Pancreas (tissue), 10 donors: Measurements from ENCODE around the gene TMEM167A. TPM values are rescaled to one million over a fixed set of nuclear protein-coding genes. Genes with fewer than 3 reads are reported as not detected.

Source experiments
- ATAC-seq, 4 donors: fragments of 200-7000 bp; cut with Tn5 transposase; one replicate each; pipeline versions ENCODE4 v1.8.0 to v1.9.1; 2020; ENCODE audit warnings: mild to moderate bottlenecking in 4 of 4, moderate library complexity in 4 of 4
- DNase-seq, 6 donors: peaks; one replicate each; pipeline ENCODE4 v3.0.0-alpha.2; 2020
- FAIRE-seq: peaks from 2 replicates; lab custom pipeline; 2012; peaks lifted over from hg19 to GRCh38; lab: Jason Lieb, UNC
- H3K27ac ChIP-seq, 4 donors: fragments of 200-600 bp; sonication (generic); 1 replicate in 3 of 4; 2 replicates in 1 of 4; pipeline versions ENCODE4 v1.5.0 to v1.8.0; 2020
- H3K27me3 ChIP-seq, 4 donors: fragments of 200-600 bp; one replicate each; pipeline ENCODE4 v1.8.0; 2021
- H3K36me3 ChIP-seq, 3 donors: fragments of 200-600 bp; sonication (generic) in 1 of 3; one replicate each; pipeline versions ENCODE4 v1.5.0 to v1.8.0; 2020 to 2021
- H3K4me1 ChIP-seq, 3 donors: fragments of 200-600 bp; one replicate each; pipeline ENCODE4 v1.8.0; 2021
- H3K4me3 ChIP-seq, 4 donors: fragments of 200-600 bp; sonication (generic) in 2 of 4; one replicate each; pipeline versions ENCODE4 v1.5.0 to v1.8.0; 2020 to 2021
- H3K9me3 ChIP-seq, 4 donors: fragments of 200-600 bp; one replicate each; pipeline ENCODE4 v1.8.0; 2021
- WGBS, 2 donors: extraction: QIAGEN DNeasy Blood & Tissue Kit; methylation state at CpG; one replicate each; pipeline ENCODE4 v1.1.7; 2013; 5-methylcytosine and 5-hydroxymethylcytosine counted together
- intact Hi-C, 3 donors: fragments of 100-400 bp; cut with DNase I; formaldehyde crosslinking; loops; one replicate each; pipeline versions ENCODE4 v1.11.1 to v1.14.2; 2022
- polyA plus RNA-seq, 2 donors: library from polyadenylated mRNA; stranded (reverse); fragments of 200-250 nt; gene quantifications; one replicate each; pipeline ENCODE4 v1.2.3, GENCODE V29; 2013
- total RNA-seq, 6 donors: library from RNA; stranded (reverse); fragmentation: NEBNext Ultra II Directional in 4 of 6; extraction: Animal tissue kit (Norgen Biotek cat#: 25700) in 4 of 6; gene quantifications; one replicate each; pipeline versions ENCODE4 v1.2.1 to v1.2.4, GENCODE V29; 2021 to 2023
- TF ChIP-seq, protein P1 (sequence below), 4 donors: fragments of 200-600 bp; sonication (generic) in 3 of 4; IDR thresholded peaks; one replicate each; pipeline versions ENCODE4 v1.5.0 to v1.8.0; 2021; ENCODE audit warnings: antibody characterized with exemption in 4 of 4
- donor health status: healthy with polysubstance abuse.
- donor health status: DM: no; HTN: no; CAD: no; lungs with moderate emphysema.
- donor health status: DM: no; HTN: no; CAD: no.
- donor health status: control.
- donor health status: control.
- donor health status: Bipolar disorder and iron deficiency.
- donor health status: DM: yes; HTN: yes; CAD: no.
- donor health status: DM: no; HTN: no; CAD: no.
- donor health status: DM: no; HTN: no; CAD: no.
- donor health status: DM: yes; HTN: yes; CAD: no.

TMEM167A gene
- total and polyA plus RNA-seq, 8 donors: 13.3 to 48.5 (median 33.4) TPM

DNA sequence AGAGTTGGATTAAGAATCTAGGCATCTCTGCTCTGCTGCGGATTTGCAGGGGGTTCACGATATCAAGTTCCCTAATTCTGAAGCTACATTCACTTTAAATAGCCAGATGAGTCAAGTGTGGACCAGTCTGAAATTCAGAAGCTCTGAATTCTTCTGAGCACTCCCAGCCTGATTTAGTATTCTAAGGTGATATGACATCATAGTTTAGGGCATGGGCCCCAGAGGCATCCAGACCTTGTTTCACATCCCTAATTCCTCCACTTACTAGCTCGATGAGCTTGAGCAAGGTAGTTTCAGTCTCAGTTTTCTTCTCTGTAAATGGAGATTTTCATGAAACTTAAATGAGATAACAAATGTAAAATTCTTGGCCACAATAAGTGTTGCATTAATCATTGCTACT lies 65.2 kb downstream of the TMEM167A start:
- Histone ChIP-seq H3K4me3 (no peak overlapping the region), H3K9me3 (no peaks in the 10 kb centered on the region), H3K27me3 (no peaks in the 10 kb centered on the region), H3K36me3 (no peaks in the 10 kb centered on the region), H3K27ac (no peak overlapping the region), H3K4me1 (no peaks in the 10 kb centered on the region)
- TF ChIP-seq, protein P1, sequence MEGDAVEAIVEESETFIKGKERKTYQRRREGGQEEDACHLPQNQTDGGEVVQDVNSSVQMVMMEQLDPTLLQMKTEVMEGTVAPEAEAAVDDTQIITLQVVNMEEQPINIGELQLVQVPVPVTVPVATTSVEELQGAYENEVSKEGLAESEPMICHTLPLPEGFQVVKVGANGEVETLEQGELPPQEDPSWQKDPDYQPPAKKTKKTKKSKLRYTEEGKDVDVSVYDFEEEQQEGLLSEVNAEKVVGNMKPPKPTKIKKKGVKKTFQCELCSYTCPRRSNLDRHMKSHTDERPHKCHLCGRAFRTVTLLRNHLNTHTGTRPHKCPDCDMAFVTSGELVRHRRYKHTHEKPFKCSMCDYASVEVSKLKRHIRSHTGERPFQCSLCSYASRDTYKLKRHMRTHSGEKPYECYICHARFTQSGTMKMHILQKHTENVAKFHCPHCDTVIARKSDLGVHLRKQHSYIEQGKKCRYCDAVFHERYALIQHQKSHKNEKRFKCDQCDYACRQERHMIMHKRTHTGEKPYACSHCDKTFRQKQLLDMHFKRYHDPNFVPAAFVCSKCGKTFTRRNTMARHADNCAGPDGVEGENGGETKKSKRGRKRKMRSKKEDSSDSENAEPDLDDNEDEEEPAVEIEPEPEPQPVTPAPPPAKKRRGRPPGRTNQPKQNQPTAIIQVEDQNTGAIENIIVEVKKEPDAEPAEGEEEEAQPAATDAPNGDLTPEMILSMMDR (IDR thresholded peaks at IDR 0.05): no peak
- 82 to 83% methylated on average over 3 of the region's 3 CpGs for WGBS, 2 donors
- DNase-seq (no peak), ATAC-seq (no peak), FAIRE-seq (no peak)
- intact Hi-C loops: no loop called here

DNA sequence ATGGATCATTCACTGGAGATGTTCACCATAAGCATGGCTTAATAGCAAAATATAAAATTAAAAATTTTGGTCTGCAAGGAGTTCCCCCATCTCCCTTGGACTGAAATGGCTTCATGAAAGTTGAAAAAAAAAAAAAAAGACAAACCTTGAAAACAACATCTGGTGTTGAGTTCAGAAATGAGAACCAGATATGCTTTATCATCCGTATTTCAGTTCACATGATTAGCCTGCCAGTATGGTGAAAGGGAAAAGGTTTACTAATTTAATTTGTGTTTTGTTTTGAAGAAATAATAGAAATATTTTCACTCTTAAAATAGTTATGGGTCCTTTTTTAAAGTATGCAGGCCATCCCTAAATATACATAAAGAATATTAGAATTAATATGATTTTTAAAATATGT lies 67.8 kb downstream of the TMEM167A start:
- Histone ChIP-seq H3K36me3 (no peaks in the 10 kb centered on the region), H3K4me3 (no peak overlapping the region), H3K27me3 (no peaks in the 10 kb centered on the region), H3K4me1 (no peaks in the 10 kb centered on the region), H3K27ac (no peak overlapping the region), H3K9me3 (no peaks in the 10 kb centered on the region)
- FAIRE-seq (no peak), DNase-seq (no peak), ATAC-seq (no peak)
- TF ChIP-seq, protein P1 (IDR thresholded peaks at IDR 0.05): no peak
- intact Hi-C loops: no loop called here
- WGBS, 2 donors: 35 to 40% methylated on average over 1 of the region's 1 CpG

DNA sequence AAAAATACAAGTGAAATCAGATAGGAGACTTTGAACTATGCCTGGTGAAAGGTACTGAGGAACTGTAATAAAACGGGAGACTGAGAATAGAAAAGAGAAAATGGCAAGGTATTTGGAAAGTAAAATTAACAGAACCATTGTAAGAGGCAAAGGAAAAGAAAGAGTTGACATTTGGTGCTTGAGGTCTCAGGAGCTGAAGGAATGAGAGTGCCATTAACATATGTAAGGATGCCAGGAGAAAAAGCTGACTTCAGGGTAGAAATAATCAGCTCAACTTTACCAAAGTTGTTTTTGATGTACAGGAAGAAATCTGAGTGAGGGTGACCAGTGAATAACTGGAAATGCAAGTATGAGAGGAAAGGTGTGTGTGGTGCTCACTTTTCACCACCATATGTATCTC lies 69.4 kb downstream of the TMEM167A start:
- intact Hi-C loops: no loop called here
- Histone ChIP-seq H3K27me3 (no peaks in the 10 kb centered on the region), H3K9me3 (no peaks in the 10 kb centered on the region), H3K4me3 (no peak overlapping the region), H3K4me1 (no peaks in the 10 kb centered on the region), H3K36me3 (no peaks in the 10 kb centered on the region), H3K27ac (no peak overlapping the region)
- WGBS, 2 donors: 88 to 94% methylated on average over 1 of the region's 1 CpG
- ATAC-seq: no peak
- DNase-seq: no peak
- no peak for FAIRE-seq
- TF ChIP-seq, protein P1 (IDR thresholded peaks at IDR 0.05): no peak

DNA sequence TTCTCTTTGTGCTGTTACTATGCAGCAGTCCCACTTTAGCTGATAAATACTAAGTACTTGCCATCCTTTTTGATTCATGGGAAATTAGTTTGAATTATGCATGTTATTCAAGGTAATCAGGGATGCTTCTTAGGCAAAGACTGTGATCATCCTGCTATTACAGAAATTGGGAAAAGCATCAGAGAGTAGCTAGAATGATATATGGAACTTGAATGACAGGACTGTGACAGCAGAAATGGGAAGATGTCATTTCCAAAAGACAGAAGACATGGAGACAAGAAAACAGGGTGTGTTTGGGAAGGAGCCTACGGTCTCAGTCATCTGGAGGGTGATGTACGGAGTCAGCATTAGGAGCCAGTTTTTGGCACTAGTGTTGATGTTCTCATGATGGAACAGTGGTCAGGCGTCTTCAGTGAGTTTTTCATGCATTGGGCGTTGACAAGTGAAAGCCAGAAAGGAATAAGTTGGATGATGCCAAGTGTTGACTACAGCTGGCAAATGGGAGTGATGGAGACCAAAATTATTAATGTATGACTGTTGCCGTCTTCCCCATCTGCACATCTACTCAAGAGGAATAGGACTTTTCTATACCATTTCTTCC lies 70.4 kb downstream of the TMEM167A start:
- Histone ChIP-seq H3K27me3 (no peaks in the 10 kb centered on the region), H3K27ac (no peak overlapping the region), H3K4me1 (no peaks in the 10 kb centered on the region), H3K4me3 (no peak overlapping the region), H3K36me3 (no peaks in the 10 kb centered on the region), H3K9me3 (no peaks in the 10 kb centered on the region)
- 92 to 95% methylated on average over 5 of the region's 5 CpGs for WGBS, 2 donors
- intact Hi-C loops: no loop called here
- TF ChIP-seq, protein P1 (IDR thresholded peaks at IDR 0.05): no peak
- FAIRE-seq (no peak), DNase-seq (no peak), ATAC-seq (no peak)

DNA sequence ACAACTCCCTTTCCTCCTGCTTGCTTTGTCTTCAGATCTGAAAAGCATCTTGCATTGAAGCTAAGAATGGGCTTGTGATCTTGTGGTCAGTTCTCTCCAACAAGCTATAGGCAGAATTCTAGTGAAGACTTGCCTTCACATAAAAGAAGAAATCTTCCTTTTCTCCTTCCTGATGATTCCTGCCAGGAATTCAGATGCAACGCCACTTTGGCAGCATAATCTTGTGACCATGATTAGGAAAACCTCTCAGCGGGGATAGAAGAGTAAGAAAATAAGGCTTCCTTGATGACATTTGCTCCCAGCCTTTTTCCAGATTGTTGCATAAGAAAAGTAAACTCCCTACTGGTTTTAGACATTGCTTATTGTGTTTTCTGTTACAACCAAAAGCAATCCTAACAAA lies 73.4 kb downstream of the TMEM167A start:
- DNase-seq: no peak
- Histone ChIP-seq H3K4me1 (no peaks in the 10 kb centered on the region), H3K27me3 (no peaks in the 10 kb centered on the region), H3K36me3 (no peaks in the 10 kb centered on the region), H3K9me3 (no peaks in the 10 kb centered on the region), H3K27ac (no peak overlapping the region), H3K4me3 (no peak overlapping the region)
- intact Hi-C loops: no loop called here
- TF ChIP-seq, protein P1 (IDR thresholded peaks at IDR 0.05): no peak
- no peak for FAIRE-seq
- ATAC-seq: no peak
- WGBS, 2 donors: 82 to 87% methylated on average over 2 of the region's 2 CpGs

Other genes with a start within 250 kb of the TMEM167A start
- gene XRCC4, start 153 bp upstream of the TMEM167A start, total RNA-seq: 1 to 10 TPM; 1.6 to 3.7 (median 1.9) TPM
- gene XRCC4, start 153 bp upstream of the TMEM167A start, polyA plus RNA-seq: 1 to 10 TPM in 1 of 2 donors, under 1 TPM in 1; 0.91 to 1.8 TPM